ENCODE results near the gene CLECL1. TPM values are rescaled to one million over a fixed set of nuclear protein-coding genes. Genes with fewer than 3 reads are reported as not detected.
"Not testable (repeated sequence)": the region's sequence is repeated elsewhere in the genome, so short reads cannot be mapped to it uniquely, and the experiment has no call there.

CLECL1 gene
- polyA plus RNA-seq, 5 donors, result 0.24 to 0.68 (median 0.47) TPM

DNA sequence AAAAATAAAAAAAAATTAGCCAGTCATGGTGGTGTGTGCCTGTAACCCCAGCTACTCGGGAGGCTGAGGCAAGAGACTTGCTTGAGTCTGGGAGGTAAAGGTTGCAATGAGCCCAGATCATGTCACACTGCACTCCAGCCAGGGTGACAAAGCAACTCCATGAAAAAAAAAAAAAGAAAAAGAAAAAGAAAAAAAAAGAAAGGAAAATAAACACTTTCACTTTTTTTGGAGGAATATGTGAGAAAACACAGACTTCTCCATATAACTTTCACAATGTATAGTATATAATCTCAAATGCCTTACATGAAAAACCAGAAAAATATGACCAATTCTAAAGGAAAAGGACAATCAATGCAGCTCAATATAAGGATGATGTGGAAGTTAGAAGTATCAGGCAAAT is 8.9 kb downstream of the CLECL1 start:
- no peak for DNase-seq

GRCh38 chr12:9721394-9722092 is 11.4 kb downstream of the CLECL1 start:
- peak in 1 of 2 donors; percentile 25 for DNase-seq

- DNase-seq, result no peak
Observed at GRCh38 chr12:9719790-9720189, 13.1 kb downstream of the CLECL1 start.

DNA sequence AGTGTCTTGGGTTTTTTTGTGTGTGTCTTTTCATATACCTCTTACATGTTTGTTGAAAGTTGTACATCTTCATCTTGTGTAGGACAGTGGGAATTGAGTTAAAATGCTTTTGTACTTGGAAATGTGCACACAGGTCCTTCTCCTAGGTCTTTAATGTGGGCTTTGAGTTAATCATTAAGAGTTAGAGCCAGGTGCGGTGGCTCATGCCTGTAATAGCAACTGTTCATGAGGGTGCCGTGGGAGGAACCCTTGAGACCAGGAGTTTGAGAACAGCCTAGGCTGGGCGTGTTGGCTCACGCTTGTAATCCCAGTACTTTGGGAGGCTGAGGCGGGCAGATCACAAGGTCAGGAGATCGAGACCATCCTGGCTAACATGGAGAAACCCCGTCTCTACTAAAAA is 13.9 kb downstream of the CLECL1 start:
- DNase-seq, result no peak

- DNase-seq, result no peak
Observed at GRCh38 chr12:9717070-9717925, 15.6 kb downstream of the CLECL1 start.

DNA sequence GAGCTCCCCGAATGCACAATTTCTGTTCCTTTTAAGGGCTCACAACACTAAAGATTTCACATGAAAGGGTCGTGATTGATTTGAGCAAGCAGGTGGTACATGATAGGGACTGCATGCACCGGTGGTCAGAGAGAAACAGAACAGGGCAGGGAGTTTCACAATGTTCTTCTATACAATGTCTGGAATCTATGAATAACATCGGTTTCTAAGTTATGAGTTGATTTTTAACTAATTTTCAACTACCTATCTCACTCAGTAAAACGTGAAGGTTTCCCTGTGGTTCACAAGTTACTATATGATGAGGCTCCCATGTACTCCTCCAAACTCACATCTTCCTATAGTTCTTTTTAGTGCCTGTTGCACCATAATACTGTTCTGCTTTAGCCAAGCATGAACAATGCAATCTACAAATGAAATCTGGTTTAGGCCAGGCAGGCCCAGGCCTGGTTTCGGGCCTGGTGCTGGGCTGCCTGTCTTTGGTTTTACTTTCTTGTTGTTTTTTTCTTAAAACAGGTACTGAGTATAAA is 19.8 kb downstream of the CLECL1 start:
- DNase-seq, result not testable (repeated sequence)

DNA sequence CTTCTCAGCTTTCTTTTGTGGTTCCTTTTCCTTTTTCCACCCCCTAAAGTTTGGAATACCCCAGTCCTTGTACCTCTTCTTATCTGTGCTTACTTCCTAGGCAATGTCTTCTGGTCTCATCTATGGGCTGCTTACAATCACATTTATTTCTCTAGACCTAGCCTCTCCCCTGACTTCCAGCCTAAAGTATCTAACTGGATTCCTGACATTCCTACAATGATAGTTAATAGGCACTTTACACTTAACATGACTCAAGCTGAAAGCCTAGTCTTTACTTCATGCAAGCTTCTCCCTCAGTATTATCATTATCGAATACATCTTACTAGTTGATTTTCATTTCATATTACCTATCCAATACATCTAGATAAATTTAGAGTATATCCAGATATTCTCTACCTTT is 21.2 kb downstream of the CLECL1 start:
- no peak for DNase-seq

GRCh38 chr12:9710584-9711375 is 22.1 kb downstream of the CLECL1 start:
- DNase-seq, result no peak

DNA sequence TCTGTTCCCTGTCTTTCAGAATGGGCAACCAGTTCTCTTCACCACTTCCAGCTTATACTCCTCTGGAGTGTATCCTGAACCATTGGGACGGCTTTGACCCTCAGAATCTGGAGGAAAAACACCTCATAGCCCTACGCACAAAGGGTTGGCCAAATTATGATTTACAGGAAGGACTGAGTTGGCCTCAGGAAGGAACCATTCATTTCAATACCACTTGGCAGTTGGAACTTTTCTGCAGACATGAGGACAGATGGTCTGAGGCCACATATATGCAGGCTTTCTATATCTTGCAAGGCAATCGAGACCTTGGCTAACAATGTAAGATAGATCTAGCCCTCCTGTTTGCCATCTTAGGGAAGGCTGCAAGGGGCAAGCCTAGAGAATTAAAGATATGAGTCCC is 24.0 kb downstream of the CLECL1 start:
- DNase-seq, result no peak

- DNase-seq, result peak in 1 of 2 donors; percentile 27
Observed at GRCh38 chr12:9707864-9708808, 24.8 kb downstream of the CLECL1 start.

- no peak for DNase-seq
Observed at GRCh38 chr12:9707356-9707755, 25.5 kb downstream of the CLECL1 start.

DNA sequence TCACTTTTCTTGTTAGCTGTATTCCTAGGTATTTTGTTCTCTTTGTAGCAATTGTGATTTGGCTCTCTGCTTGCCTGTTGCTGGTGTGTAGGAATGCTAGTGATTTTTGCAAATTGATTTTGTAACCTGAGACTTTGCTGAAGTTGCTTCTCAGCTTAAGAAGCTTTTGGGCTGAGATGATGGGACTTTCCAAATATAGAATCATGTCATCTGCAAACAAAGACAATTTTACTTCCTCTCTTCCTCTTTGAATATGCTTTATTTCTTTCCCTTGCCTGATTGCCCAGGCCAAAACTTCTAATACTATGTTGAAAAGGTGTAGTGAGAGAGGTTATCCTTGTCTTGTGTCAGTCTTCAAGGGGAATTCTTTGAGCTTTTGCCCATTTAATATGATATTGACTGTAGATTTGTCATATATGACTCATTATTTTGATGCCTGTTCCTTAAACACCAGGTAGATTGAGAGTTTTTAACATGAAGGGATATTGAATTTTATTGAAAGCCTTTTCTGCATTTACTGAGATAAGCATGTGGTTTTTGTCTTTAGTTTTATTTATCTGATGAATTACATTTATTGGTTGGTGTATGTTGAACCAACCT is 26.7 kb downstream of the CLECL1 start:
- DNase-seq, result no peak

DNA sequence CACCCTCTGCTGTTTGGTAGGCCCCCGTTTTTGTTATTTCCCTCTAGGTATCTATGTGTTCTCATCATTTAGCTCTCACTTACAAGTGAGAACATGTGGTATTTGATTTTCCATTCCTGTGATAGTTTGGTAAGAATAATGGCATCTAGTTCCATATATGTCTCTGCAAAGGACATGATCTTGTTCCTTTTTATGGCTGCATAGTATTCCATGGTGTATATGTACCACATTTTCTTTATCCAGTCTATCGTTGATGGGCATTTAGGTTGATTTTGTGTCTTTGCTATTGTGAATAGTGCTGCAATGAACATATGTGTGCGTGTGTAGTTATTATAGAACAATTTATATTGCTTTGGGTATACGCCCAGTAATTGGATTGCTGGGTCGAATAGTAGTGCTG is 28.3 kb downstream of the CLECL1 start:
- DNase-seq, result not testable (repeated sequence)

DNA sequence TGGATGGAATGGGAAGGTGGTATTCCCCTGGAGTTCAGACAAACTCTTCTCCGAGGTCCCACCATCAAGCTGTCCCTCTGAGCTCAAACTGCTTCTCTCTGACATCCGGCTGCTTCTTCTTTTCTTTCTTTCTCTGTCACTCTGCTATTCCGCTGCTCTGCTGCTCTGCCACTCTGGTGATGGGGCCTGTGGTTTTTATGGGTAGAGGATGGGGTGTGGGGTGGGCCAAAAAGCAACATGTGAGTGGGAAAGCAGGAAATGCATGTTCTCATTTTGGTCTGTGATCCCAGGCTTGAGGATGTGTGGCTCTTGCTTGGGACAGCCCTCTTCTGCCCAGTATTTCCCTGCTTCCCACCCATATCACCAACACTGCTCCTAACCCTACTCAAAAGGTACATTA is 30.6 kb downstream of the CLECL1 start:
- DNase-seq, result no peak

DNA sequence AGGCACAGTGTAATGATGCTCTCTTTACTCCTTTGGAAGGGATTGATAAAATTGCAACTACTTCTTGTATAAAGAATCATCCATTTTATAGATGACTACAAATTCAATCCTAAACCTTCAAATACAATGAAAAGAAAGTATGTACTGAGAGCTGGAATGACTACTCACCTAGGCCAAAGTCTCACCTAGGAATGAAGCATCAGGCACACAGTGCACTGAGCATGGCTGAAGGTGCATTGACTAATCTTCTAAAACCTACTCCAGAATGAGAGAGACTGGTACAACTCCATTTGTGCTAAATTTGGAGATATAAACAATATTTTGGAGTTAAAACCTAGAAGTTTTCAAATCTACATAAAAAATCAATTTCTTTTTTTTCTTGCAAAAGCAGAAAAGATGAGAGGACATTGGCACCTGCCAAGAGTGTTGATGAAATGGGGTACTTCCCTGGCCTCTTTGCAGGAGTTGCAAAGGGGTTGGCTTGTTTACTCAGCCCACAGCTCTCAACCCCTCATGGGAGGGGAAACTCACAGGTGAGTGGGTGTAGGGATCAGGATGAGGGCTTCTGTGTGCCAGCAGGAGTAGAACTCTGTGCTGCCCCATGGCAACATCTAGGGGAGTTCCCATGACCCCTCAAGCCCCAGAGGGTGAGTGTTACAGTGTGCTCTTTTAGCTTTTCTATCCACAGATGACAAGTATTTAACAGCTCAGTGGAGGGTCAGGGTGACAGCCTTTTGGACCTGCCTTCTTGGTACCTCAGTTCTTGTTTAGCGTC is 31.3 kb downstream of the CLECL1 start:
- DNase-seq, result no peak

GRCh38 chr12:9700606-9700956 is 32.3 kb downstream of the CLECL1 start:
- no peak for DNase-seq

- DNase-seq, result no peak
Observed at GRCh38 chr12:9699898-9700605, 32.8 kb downstream of the CLECL1 start.

DNA sequence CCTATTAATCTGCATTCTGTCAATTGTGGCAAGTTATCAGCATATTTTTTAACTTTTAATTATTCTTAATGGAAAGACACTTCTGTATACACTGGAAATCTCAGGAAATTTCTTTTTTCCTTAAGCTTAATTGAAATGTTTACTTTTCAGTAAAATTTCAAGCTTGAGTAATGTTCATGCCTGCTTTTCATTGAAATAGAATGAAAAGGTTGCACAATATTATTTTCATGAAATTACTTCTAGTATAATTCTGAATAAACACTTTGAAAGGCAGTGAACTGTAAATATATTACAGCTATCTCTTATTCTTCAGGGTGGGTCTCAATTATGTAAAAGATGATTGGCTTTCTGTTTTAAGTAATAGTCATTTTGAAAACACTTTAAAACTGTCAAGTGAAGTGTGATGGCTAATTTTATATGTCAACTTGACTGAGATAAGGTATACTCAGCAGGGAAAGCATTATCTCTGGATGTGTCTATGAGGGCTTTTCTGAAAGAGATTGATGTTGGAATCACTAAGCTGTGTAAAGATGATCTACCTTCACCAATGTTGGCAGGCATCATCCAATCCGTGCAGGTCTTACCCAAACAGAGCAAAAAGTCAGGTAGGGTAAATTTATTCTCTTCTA is 33.5 kb downstream of the CLECL1 start:
- DNase-seq, result no peak

GRCh38 chr12:9698681-9699080 is 34.2 kb downstream of the CLECL1 start:
- DNase-seq, result no peak

All from right lung (tissue), 5 donors.